ENCODE results near the gene MRPL39.
A peak's percentile ranks its signal among the peaks of the same experiment; 100 is the strongest.

The MRPL39 gene

DNA sequence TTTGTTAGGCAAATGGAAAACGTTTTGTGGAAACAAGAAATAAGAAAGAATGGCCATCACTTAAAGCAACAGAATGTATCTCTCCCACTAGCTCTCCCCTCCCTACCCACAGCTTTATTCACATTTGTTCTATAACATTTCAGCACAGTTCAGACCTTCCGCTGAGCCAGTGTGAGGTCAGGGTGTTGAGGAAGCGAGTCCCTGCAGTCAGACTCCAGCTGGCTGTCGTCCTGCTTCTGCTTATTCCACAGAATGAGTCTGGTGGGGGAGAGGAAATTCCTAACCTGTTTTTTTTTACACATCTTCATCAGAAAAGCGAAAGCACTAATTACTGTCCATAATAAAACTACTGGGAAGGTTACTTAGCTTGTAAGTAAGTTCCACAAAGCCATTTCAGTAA, 39.0 kb downstream of the MRPL39 start:
- no peak for DNase-seq (ENCODE audit: low read depth in 2 of 2)

DNA sequence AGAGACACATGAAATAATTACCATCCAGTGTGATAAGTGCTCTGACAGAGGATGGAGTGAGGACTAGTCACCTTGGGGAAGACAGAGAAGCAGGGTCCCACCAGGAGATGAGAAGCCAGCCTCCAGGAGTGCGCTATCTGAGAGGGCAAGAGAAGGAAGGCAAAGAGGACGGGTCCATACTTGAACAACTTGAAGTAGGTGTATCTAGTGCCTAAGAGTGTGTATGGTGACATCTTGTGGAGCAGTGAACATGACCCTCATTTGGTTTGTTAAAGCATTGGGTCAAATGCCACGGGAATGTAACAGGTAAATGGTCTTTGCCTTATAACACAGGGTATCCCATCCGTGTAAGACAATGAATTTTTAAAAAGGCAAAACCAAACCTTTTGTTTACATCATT, 39.8 kb downstream of the MRPL39 start:
- no peak for DNase-seq (ENCODE audit: low read depth in 2 of 2)

DNA sequence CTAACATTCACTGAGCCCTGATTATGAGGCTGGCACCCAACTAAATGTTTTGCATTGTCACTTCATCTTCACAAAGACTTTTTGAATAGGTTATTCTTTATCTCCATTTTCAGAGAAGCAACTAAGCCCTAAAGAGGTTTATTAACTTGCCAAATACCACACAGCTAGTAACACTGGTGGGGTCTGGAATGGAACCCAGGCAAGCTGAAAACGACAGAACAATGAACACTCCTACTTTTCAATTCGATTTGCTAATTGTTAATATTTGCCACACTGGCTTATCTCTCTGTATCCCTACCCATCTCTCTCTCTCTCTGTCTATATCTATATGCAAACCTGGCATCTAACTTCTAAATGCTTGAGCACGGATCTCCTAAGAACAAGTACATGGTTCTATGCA, 40.6 kb downstream of the MRPL39 start:
- no peak for DNase-seq (ENCODE audit: low read depth in 2 of 2)

DNA sequence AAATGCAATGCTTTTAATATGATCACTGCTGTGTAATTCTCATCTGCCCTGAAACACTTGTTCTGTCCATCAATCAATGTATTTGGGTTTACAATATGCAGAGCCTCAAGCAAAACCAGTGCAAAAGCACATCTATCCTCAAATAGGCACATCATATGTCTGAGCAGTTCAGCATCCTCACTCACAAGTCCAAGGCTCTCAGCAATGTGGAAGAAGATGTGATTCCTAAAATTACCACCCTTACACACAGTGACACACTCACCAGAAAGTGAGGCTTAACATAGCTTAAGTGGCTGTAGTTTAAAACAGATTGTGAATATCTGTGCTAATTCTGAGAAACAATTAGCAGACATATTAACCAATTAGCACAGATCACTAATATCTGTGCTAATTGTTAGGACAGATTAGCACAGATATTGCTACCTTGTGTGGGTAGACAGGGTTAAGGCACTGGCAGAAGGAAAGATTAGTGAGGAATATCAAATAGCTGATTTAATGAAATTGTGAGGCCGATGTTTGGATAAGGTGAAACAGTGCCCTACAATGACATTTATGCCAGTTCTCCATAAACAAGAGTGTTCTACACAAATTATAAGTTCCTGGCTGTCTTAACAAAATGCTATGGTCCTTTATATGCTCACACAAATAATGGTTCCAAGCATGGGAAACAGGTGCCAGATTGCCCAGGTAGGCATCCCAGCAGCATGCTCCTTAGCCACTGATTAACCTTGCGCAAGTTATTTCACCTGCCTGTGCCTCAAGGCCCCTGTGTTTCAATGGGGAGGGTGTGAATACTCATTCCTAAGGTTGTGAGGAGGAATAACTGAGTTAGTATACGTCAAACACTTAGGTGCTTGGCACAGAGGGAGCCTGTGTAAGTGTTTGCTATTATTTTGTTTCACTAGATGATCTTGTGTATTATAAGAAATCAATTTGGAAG, 41.7 kb downstream of the MRPL39 start:
- DNase-seq (ENCODE audit: low read depth in 2 of 2): no peak

DNA sequence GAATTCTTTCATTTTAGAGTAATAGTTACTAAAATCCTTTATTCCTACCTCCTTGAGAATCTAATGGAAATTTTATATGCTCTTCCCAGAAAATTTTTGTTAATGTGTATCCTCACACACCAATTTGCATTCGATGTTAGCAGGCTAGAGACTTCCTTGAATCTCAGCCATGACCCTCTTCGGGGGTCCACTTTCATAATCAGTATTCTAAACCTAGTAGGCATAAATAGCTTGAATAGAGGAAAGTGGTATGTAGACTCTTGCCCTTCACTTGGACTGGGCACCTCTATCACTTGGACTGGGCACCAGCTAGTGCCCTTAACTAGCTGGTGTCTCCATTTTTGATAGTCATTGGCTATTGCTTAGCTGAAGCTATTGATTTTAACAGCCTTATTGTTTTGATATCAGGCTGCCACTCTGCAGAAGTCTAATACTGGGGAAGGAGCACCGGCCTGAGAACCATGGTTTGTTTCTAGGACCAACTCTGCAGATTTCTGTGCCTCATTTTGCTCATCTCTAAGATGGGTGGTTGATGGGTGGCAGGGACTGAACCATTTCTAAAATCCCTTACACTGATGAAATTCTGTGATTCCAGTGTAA, 42.8 kb downstream of the MRPL39 start:
- no peak for DNase-seq (ENCODE audit: low read depth in 2 of 2)

- DNase-seq (ENCODE audit: low read depth in 2 of 2): no peak
Observed at GRCh38 chr21:25563361-25564116, 43.7 kb downstream of the MRPL39 start.

DNA sequence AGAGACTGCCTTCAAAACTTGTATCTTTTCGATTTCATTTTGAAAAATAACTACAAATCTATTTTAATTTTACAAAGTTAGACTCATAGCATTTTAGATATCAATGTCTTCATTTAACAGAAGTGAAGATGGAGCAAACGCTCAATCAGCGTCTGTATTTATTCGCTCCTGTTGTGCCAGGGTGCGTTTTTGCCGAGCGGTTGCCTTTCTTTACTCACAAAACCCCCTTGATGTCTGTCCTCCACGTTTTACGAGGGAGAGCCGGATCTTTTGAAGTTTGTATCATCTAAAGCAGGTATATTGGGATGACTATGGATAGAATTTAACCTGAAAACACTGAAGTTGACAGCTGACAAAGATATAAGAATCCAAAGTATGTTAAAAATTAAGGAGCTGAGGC, 44.6 kb downstream of the MRPL39 start:
- no peak for DNase-seq (ENCODE audit: low read depth in 2 of 2)

DNA sequence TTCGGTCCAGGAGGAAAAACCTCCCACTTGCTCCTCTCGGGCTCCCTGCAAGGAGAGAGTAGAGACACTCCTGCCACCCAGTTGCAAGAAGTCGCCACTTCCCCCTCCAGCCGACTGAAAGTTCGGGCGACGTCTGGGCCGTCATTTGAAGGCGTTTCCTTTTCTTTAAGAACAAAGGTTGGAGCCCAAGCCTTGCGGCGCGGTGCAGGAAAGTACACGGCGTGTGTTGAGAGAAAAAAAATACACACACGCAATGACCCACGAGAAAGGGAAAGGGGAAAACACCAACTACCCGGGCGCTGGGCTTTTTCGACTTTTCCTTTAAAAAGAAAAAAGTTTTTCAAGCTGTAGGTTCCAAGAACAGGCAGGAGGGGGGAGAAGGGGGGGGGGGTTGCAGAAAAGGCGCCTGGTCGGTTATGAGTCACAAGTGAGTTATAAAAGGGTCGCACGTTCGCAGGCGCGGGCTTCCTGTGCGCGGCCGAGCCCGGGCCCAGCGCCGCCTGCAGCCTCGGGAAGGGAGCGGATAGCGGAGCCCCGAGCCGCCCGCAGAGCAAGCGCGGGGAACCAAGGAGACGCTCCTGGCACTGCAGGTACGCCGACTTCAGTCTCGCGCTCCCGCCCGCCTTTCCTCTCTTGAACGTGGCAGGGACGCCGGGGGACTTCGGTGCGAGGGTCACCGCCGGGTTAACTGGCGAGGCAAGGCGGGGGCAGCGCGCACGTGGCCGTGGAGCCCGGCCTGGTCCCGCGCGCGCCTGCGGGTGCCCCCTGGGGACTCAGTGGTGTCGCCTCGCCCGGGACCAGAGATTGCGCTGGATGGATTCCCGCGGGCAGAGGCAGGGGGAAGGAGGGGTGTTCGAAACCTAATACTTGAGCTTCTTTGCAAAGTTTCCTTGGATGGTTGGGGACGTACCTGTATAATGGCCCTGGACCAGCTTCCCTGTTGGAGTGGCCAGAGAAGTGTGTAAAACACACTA, 45.3 kb downstream of the MRPL39 start:
- DNase-seq (ENCODE audit: low read depth in 2 of 2): peak; percentile 80 to 83

DNA sequence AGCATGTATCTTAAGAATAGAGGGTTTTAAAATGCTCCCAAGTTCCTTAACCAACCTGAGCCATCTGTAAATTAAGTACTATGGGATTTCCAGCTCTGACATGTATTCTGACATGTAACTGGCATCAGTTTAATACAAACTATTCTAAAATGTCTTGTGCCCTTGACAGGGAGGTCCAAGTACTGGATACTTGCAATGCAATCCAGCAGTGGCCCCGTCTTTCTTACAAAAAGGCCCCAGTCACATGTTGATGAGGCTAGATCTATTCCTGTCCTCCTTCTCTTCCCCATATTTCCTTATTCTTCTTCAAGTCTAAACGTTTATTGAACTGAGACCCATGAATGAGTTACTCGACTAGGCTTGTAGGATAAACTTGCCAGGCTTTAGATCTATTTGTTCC, 46.4 kb downstream of the MRPL39 start:
- no peak for DNase-seq (ENCODE audit: low read depth in 2 of 2)

- no peak for DNase-seq (ENCODE audit: low read depth in 2 of 2)
Observed at GRCh38 chr21:25560271-25560685, 47.0 kb downstream of the MRPL39 start.

- no peak for DNase-seq (ENCODE audit: low read depth in 2 of 2)
Observed at GRCh38 chr21:25559746-25560145, 47.5 kb downstream of the MRPL39 start.

DNA sequence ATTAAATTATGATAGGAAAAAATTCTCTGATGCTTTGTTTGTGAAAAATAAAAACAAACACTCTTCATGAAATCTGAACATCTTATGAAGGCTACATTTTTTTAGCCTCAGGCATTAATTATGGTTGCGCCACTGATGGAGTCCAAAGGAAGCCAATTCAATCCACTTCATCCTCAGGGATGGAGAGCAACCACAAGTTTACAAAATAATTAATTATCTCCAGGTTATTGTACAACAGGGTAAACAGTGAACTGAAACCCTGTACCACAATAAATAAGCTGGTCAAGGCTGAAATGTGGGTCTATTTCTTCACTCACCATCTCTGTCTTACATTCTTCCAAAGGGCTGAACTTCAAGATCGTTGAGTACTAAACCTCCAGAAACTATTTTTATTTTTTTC, 49.2 kb downstream of the MRPL39 start:
- DNase-seq (ENCODE audit: low read depth in 2 of 2): no peak

DNA sequence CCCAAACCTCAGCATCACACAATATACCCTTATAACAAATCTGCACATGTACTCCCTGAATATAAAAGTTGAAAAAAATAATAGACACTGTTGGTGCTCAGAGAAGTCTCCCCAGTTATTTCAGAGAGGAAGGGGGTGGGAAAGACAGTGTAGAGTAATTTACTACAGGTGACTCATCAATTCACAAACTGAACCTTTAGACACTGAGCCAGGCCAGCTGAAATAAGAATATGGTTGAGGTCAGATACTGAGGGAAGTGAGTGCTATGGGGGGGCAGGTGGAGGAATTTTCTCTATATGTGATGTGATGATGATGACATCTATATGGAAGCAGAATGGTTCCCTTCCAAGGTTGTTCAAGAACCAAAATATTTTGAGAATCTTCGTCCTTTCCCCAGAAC, 50.1 kb downstream of the MRPL39 start:
- DNase-seq (ENCODE audit: low read depth in 2 of 2): no peak

- DNase-seq (ENCODE audit: low read depth in 2 of 2): no peak
Observed at GRCh38 chr21:25556091-25556490, 51.2 kb downstream of the MRPL39 start.

GRCh38 chr21:25555492-25555891, 51.8 kb downstream of the MRPL39 start:
- DNase-seq (ENCODE audit: low read depth in 2 of 2): no peak

- DNase-seq (ENCODE audit: low read depth in 2 of 2): no peak
Observed at GRCh38 chr21:25552856-25553255, 54.4 kb downstream of the MRPL39 start.

DNA sequence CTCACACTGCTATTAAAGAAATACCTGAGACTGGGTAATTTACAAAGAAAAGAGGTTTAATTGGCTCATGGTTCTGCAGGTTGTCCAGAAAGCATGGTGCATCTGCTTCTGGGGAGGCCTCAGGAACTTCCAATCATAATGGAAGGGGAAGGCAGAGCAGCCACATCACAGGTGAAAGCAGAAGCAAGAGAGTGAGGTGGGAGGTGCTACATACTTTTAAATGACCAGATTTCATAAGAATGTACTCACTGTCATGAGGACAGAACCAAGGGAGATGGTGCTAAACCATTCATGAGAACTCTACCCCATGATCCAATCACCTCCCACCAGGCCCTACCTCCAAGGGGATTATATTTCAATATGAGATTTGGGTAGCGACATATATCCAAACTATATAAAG, 55.7 kb downstream of the MRPL39 start:
- no peak for DNase-seq (ENCODE audit: low read depth in 2 of 2)

DNA sequence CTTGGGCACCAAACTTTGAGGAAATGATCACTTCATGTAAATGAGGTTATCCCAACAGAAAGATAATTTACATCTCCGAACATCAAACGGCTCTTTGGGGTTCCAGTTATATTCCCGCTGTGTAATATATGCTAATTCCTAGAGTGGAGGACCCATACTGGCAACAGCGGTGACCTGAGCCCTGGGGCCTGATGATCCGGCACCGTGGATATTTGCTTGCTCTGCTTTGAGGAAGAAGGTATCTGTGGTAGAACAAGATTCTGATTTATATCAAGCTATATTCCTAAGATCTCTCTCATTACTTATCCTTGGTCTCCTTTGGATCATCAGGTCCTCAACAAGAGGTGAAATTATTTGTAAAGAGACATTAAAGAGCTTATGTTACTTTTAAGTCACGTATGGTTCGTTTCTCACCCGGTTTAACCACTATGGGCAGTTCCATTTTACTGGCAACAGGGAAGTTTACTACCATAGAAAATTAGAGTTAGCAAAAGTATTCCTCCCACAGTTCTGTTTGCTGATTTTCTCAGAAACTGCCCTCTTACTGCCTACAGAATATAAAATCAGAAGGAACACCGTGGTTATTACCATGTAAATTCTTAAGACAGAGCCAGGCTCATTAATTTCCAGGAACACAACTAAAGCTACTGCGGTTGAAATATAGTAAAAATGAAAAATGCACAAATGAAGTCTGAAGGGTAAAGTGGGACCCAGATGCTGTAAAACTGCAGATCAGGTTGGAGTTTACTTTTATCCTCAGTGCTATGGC, 56.7 kb downstream of the MRPL39 start:
- DNase-seq (ENCODE audit: low read depth in 2 of 2): no peak

- no peak for DNase-seq (ENCODE audit: low read depth in 2 of 2)
Observed at GRCh38 chr21:25541042-25541441, 66.2 kb downstream of the MRPL39 start.

- no peak for DNase-seq (ENCODE audit: low read depth in 2 of 2)
Observed at GRCh38 chr21:25539606-25540005, 67.7 kb downstream of the MRPL39 start.

DNA sequence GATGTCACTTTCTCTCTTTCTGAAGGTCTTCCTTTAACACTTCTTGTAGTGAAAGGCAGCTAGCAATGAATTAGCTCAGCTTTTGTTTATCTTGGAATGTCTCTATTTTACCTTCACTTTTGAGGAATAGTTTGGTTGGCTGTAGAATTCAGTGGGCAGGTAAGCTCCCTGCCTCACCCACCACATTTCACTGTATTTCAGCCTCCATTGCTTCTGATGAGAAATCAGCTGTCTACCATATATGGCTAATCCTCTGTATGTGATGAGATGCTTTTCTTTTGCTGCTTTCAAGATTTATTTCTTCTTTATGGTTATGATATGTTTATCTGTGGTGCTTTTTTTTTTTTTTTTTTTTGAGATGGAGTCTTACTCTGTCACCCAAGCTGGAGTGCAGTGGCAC, 70.1 kb downstream of the MRPL39 start:
- DNase-seq (ENCODE audit: low read depth in 2 of 2): no peak
